Measurements from ENCODE around the gene SLAMF7. TPM values are rescaled to one million over a fixed set of nuclear protein-coding genes. Genes with fewer than 3 reads are reported as not detected.
A peak's percentile ranks its signal among the peaks of the same experiment; 100 is the strongest.
"Not testable (repeated sequence)": the region's sequence is repeated elsewhere in the genome, so short reads cannot be mapped to it uniquely, and the experiment has no call there.

Gene SLAMF7
- polyA plus RNA-seq, 6 donors from 2014 or later, result 1.2 to 5.3 (median 3.0) TPM; not detected in 1

- Mint-ChIP-seq H3K4me3 (no peak overlapping the region), H3K36me3 (no peaks in the 10 kb centered on the region), H3K27ac (peak overlapping the region in 1 of 6 donors; percentile 94), H3K4me1 (peaks cover 18 to 34% (median 25%) of the 10 kb centered on the region in 3 donors), H3K9me3 (no peaks in the 10 kb centered on the region), H3K27me3 (no peaks in the 10 kb centered on the region)
- DNase-seq (no peak), ATAC-seq (ENCODE audit: low read depth in 2 of 2) (no peak)
Measured at GRCh38 chr1:160711276-160711601, 27.8 kb upstream of the SLAMF7 start.

GRCh38 chr1:160711602-160712311, 27.3 kb upstream of the SLAMF7 start, which contains the start of gene CD48:
Gene CD48 (minus strand): TSS chr1:160711822. CDS start chr1:160711763, 59 bp downstream.
- ATAC-seq (ENCODE audit: low read depth in 2 of 2), result peak; percentile 58
- no peaks in the 10 kb centered on the region for H3K9me3 Mint-ChIP-seq
- no peaks in the 10 kb centered on the region for H3K27me3 Mint-ChIP-seq
- H3K36me3 Mint-ChIP-seq, result no peaks in the 10 kb centered on the region
- DNase-seq, result peak; percentile 69
- peak within 1 kb of the TSS in 1 of 6 donors; percentile 94 for H3K27ac Mint-ChIP-seq
- H3K4me3 Mint-ChIP-seq, result no peak within 1 kb of the TSS
- H3K4me1 Mint-ChIP-seq, result peaks cover 18 to 34% (median 29%) of the 10 kb centered on the region in 3 donors

- not testable (repeated sequence) for H3K4me3 Mint-ChIP-seq
- peak; percentile 67 to 75 for ATAC-seq (ENCODE audit: low read depth in 2 of 2)
Measured at GRCh38 chr1:160712525-160713080, 26.4 kb upstream of the SLAMF7 start.

GRCh38 chr1:160713161-160713560, 25.9 kb upstream of the SLAMF7 start:
- peak overlapping the region in 1 of 6 donors; percentile 94 for H3K27ac Mint-ChIP-seq
- H3K9me3 Mint-ChIP-seq, result no peaks in the 10 kb centered on the region
- H3K4me3 Mint-ChIP-seq, result no peak overlapping the region
- DNase-seq, result no peak
- H3K4me1 Mint-ChIP-seq, result peaks cover 18 to 34% (median 29%) of the 10 kb centered on the region in 3 donors
- no peaks in the 10 kb centered on the region for H3K36me3 Mint-ChIP-seq
- ATAC-seq (ENCODE audit: low read depth in 2 of 2), result no peak
- H3K27me3 Mint-ChIP-seq, result no peaks in the 10 kb centered on the region

More at GRCh38 chr1:160712525-160713080, 26.4 kb upstream of the SLAMF7 start:
- peak; percentile 63 for DNase-seq
- H3K27me3 Mint-ChIP-seq, H3K9me3 Mint-ChIP-seq, H3K36me3 Mint-ChIP-seq: not testable (repeated sequence)
- peak overlapping the region in 1 of 6 donors; percentile 94 for H3K27ac Mint-ChIP-seq
- H3K4me1 Mint-ChIP-seq, result peaks cover 18 to 34% (median 29%) of the 10 kb centered on the region in 3 donors

- H3K27me3 Mint-ChIP-seq, H3K9me3 Mint-ChIP-seq, DNase-seq, H3K36me3 Mint-ChIP-seq: not testable (repeated sequence)
- peak overlapping the region in 2 of 8 donors; percentile 3 to 66 for H3K4me3 Mint-ChIP-seq
- peaks cover 18 to 34% (median 29%) of the 10 kb centered on the region in 3 donors for H3K4me1 Mint-ChIP-seq
- peak in 1 of 2 donors; percentile 39 for ATAC-seq (ENCODE audit: low read depth in 2 of 2)
- H3K27ac Mint-ChIP-seq, result peak overlapping the region in 5 of 6 donors; percentile 14 to 78 (median 71)
Measured at GRCh38 chr1:160714034-160714648, 24.9 kb upstream of the SLAMF7 start.

GRCh38 chr1:160716013-160716412, 23.0 kb upstream of the SLAMF7 start:
- Mint-ChIP-seq H3K4me1 (peaks cover 18 to 28% (median 22%) of the 10 kb centered on the region in 3 donors), H3K27ac (peak overlapping the region in 1 of 6 donors; percentile 9), H3K27me3 (no peaks in the 10 kb centered on the region), H3K36me3 (no peaks in the 10 kb centered on the region), H3K4me3 (peak overlapping the region in 1 of 8 donors; percentile 33), H3K9me3 (no peaks in the 10 kb centered on the region)
- ATAC-seq (ENCODE audit: low read depth in 2 of 2) (no peak), DNase-seq (no peak)

GRCh38 chr1:160717306-160717705, 21.7 kb upstream of the SLAMF7 start:
- H3K27ac Mint-ChIP-seq, result no peak overlapping the region
- no peaks in the 10 kb centered on the region for H3K9me3 Mint-ChIP-seq
- ATAC-seq (ENCODE audit: low read depth in 2 of 2), result no peak
- no peaks in the 10 kb centered on the region for H3K36me3 Mint-ChIP-seq
- no peak overlapping the region for H3K4me3 Mint-ChIP-seq
- peaks cover 14 to 22% (median 21%) of the 10 kb centered on the region in 3 donors for H3K4me1 Mint-ChIP-seq
- no peak for DNase-seq
- no peaks in the 10 kb centered on the region for H3K27me3 Mint-ChIP-seq

GRCh38 chr1:160718210-160718609, 20.8 kb upstream of the SLAMF7 start:
- Mint-ChIP-seq H3K4me3 (no peak overlapping the region), H3K27ac (no peak overlapping the region), H3K36me3 (no peaks in the 10 kb centered on the region), H3K9me3 (no peaks in the 10 kb centered on the region), H3K4me1 (peaks cover 14 to 21% (median 17%) of the 10 kb centered on the region in 3 donors), H3K27me3 (no peaks in the 10 kb centered on the region)
- DNase-seq, result no peak
- ATAC-seq (ENCODE audit: low read depth in 2 of 2), result no peak

GRCh38 chr1:160720356-160721085, 18.5 kb upstream of the SLAMF7 start:
- Mint-ChIP-seq H3K36me3 (no peaks in the 10 kb centered on the region), H3K9me3 (no peaks in the 10 kb centered on the region), H3K27ac (peak overlapping the region in 1 of 6 donors; percentile 53), H3K4me3 (no peak overlapping the region), H3K4me1 (peaks cover 8 to 14% (median 12%) of the 10 kb centered on the region in 3 donors), H3K27me3 (no peaks in the 10 kb centered on the region)
- ATAC-seq (ENCODE audit: low read depth in 2 of 2) (no peak), DNase-seq (no peak)

GRCh38 chr1:160721473-160721872, 17.6 kb upstream of the SLAMF7 start:
- DNase-seq (no peak), ATAC-seq (ENCODE audit: low read depth in 2 of 2) (no peak)
- H3K36me3 Mint-ChIP-seq, result no peaks in the 10 kb centered on the region
- no peaks in the 10 kb centered on the region for H3K9me3 Mint-ChIP-seq
- no peak overlapping the region for H3K4me3 Mint-ChIP-seq
- H3K27me3 Mint-ChIP-seq, result no peaks in the 10 kb centered on the region
- H3K27ac Mint-ChIP-seq, result no peak overlapping the region
- peaks cover 8 to 14% (median 10%) of the 10 kb centered on the region in 3 donors for H3K4me1 Mint-ChIP-seq

GRCh38 chr1:160722726-160723125, 16.3 kb upstream of the SLAMF7 start:
- H3K36me3 Mint-ChIP-seq, result no peaks in the 10 kb centered on the region
- H3K27ac Mint-ChIP-seq, result peak overlapping the region in 2 of 6 donors; percentile 20 to 55
- H3K4me1 Mint-ChIP-seq, result peaks cover 8 to 14% (median 8%) of the 10 kb centered on the region in 3 donors
- no peaks in the 10 kb centered on the region for H3K27me3 Mint-ChIP-seq
- H3K9me3 Mint-ChIP-seq, result no peaks in the 10 kb centered on the region
- H3K4me3 Mint-ChIP-seq, result peak overlapping the region in 1 of 8 donors; percentile 37
- ATAC-seq (ENCODE audit: low read depth in 2 of 2) (no peak), DNase-seq (no peak)

- ATAC-seq (ENCODE audit: low read depth in 2 of 2), result no peak
- DNase-seq, result no peak
- Mint-ChIP-seq H3K27me3 (no peaks in the 10 kb centered on the region), H3K4me1 (peaks cover 8 to 14% (median 8%) of the 10 kb centered on the region in 3 donors), H3K36me3 (no peaks in the 10 kb centered on the region), H3K27ac (peak overlapping the region in 3 of 6 donors; percentile 17 to 47 (median 30)), H3K9me3 (no peaks in the 10 kb centered on the region), H3K4me3 (no peak overlapping the region)
Measured at GRCh38 chr1:160723332-160723731, 15.7 kb upstream of the SLAMF7 start.

All from naive B cell (primary cell).